Globus pallidus (tissue), 1 donor: ENCODE measurements around the gene MIOS.
"Not testable (repeated sequence)": the region's sequence is repeated elsewhere in the genome, so short reads cannot be mapped to it uniquely, and the experiment has no call there.

Experiments used
- DNase-seq: peaks from one replicate; pipeline ENCODE4 v3.0.0-alpha.2; 2015; ENCODE audit warnings: low spot score

The MIOS gene

GRCh38 chr7:7554649-7555575 lies 11.8 kb upstream of the MIOS start:
- DNase-seq: no peak

- DNase-seq: no peak
Measured at GRCh38 chr7:7556852-7557251, 9.8 kb upstream of the MIOS start.

GRCh38 chr7:7557252-7557651 lies 9.4 kb upstream of the MIOS start:
- no peak for DNase-seq

- DNase-seq: not testable (repeated sequence)
Measured at GRCh38 chr7:7561591-7561990, 5.1 kb upstream of the MIOS start.

- DNase-seq: no peak
Measured at GRCh38 chr7:7562736-7563135, 3.9 kb upstream of the MIOS start.

GRCh38 chr7:7563269-7563668 lies 3.4 kb upstream of the MIOS start:
- no peak for DNase-seq

GRCh38 chr7:7563813-7564212 lies 2.9 kb upstream of the MIOS start:
- DNase-seq: no peak

- DNase-seq: no peak
Measured at GRCh38 chr7:7564323-7564780, 2.3 kb upstream of the MIOS start.

- DNase-seq: no peak
Measured at GRCh38 chr7:7565018-7565680, 1.5 kb upstream of the MIOS start.

GRCh38 chr7:7565746-7566650 lies 686 bp upstream of the MIOS start:
- peak; percentile 29 for DNase-seq

GRCh38 chr7:7567898-7568531 lies 1.3 kb downstream of the MIOS start:
- no peak for DNase-seq

- DNase-seq: no peak
Measured at GRCh38 chr7:7568553-7568952, 1.9 kb downstream of the MIOS start.

- peak; percentile 30 for DNase-seq
Measured at GRCh38 chr7:7569081-7569527, 2.4 kb downstream of the MIOS start.

- DNase-seq: no peak
Measured at GRCh38 chr7:7569615-7570014, 2.9 kb downstream of the MIOS start.

- DNase-seq: no peak
Measured at GRCh38 chr7:7570584-7570983, 3.9 kb downstream of the MIOS start.

- DNase-seq: no peak
Measured at GRCh38 chr7:7573701-7574100, 7.0 kb downstream of the MIOS start.

- DNase-seq: no peak
Measured at GRCh38 chr7:7576344-7576743, 9.7 kb downstream of the MIOS start.

- no peak for DNase-seq
Measured at GRCh38 chr7:7577888-7578287, 11.2 kb downstream of the MIOS start.

- no peak for DNase-seq
Measured at GRCh38 chr7:7579638-7580037, 13.0 kb downstream of the MIOS start.

- no peak for DNase-seq
Measured at GRCh38 chr7:7581531-7582179, 15.0 kb downstream of the MIOS start.

- DNase-seq: no peak
Measured at GRCh38 chr7:7582596-7582995, 15.9 kb downstream of the MIOS start.
